ENCODE measurements around the gene AKR1C1. TPM values are rescaled to one million over a fixed set of nuclear protein-coding genes. Genes with fewer than 3 reads are reported as not detected.
"Not testable (repeated sequence)": the region's sequence is repeated elsewhere in the genome, so short reads cannot be mapped to it uniquely, and the experiment has no call there.

The AKR1C1 gene
- total RNA-seq, 4 donors from 2014 or later, result 6.3 to 60.9 (median 21.5) TPM

GRCh38 chr10:4984971-4985594 lies 21.9 kb downstream of the AKR1C1 start:
- no peaks in the 10 kb centered on the region for H3K36me3 ChIP-seq
- no peak overlapping the region for H3K4me3 ChIP-seq
- DNase-seq, result no peak
- H3K9me3 ChIP-seq, result no peaks in the 10 kb centered on the region
- H3K4me1 ChIP-seq, result no peaks in the 10 kb centered on the region
- TF ChIP-seq CTCF (IDR thresholded peaks at IDR 0.05) (no peak), POLR2A (IDR thresholded peaks at IDR 0.05) (no peak)
- intact Hi-C loops (cut with DNase I; ENCODE audit: low total_unique reads), result no loop called here
- H3K27me3 ChIP-seq, result no peaks in the 10 kb centered on the region
- no peak overlapping the region for H3K27ac ChIP-seq

GRCh38 chr10:4988000-4988641 lies 24.9 kb downstream of the AKR1C1 start:
- H3K36me3 ChIP-seq; H3K4me3 ChIP-seq; H3K27me3 ChIP-seq; intact Hi-C loops (cut with DNase I; ENCODE audit: low total_unique reads); DNase-seq; H3K4me1 ChIP-seq; H3K9me3 ChIP-seq; H3K27ac ChIP-seq: not testable (repeated sequence)

GRCh38 chr10:4990217-4990616 lies 27.0 kb downstream of the AKR1C1 start:
- Histone ChIP-seq H3K27me3 (no peaks in the 10 kb centered on the region), H3K36me3 (no peaks in the 10 kb centered on the region), H3K9me3 (no peaks in the 10 kb centered on the region), H3K4me3 (no peak overlapping the region), H3K4me1 (no peaks in the 10 kb centered on the region), H3K27ac (no peak overlapping the region)
- intact Hi-C loops (cut with DNase I; ENCODE audit: low total_unique reads), result no loop called here
- no peak for DNase-seq
- TF ChIP-seq CTCF (IDR thresholded peaks at IDR 0.05), result no peak
- TF ChIP-seq POLR2A (IDR thresholded peaks at IDR 0.05), result no peak

GRCh38 chr10:4991463-4991862 lies 28.2 kb downstream of the AKR1C1 start:
- H3K27ac ChIP-seq; H3K36me3 ChIP-seq; H3K9me3 ChIP-seq; H3K4me1 ChIP-seq; DNase-seq; intact Hi-C loops (cut with DNase I; ENCODE audit: low total_unique reads); H3K4me3 ChIP-seq; H3K27me3 ChIP-seq: not testable (repeated sequence)

GRCh38 chr10:4992564-4992963 lies 29.3 kb downstream of the AKR1C1 start:
- H3K27ac ChIP-seq; DNase-seq; H3K9me3 ChIP-seq; H3K4me3 ChIP-seq; H3K4me1 ChIP-seq; H3K27me3 ChIP-seq; H3K36me3 ChIP-seq; intact Hi-C loops (cut with DNase I; ENCODE audit: low total_unique reads): not testable (repeated sequence)

- intact Hi-C loops (cut with DNase I; ENCODE audit: low total_unique reads); DNase-seq; H3K4me1 ChIP-seq; H3K27ac ChIP-seq; H3K27me3 ChIP-seq; H3K9me3 ChIP-seq; H3K36me3 ChIP-seq; H3K4me3 ChIP-seq: not testable (repeated sequence)
These were observed 31.0 kb downstream of the AKR1C1 start for GRCh38 chr10:4994260-4994659.

GRCh38 chr10:4998671-4999070 lies 35.5 kb downstream of the AKR1C1 start:
- no peaks in the 10 kb centered on the region for H3K4me1 ChIP-seq

More at GRCh38 chr10:4998671-4999070, 35.5 kb downstream of the AKR1C1 start:
- no peak overlapping the region for H3K4me3 ChIP-seq
- no peaks in the 10 kb centered on the region for H3K27me3 ChIP-seq
- no peaks in the 10 kb centered on the region for H3K9me3 ChIP-seq
- DNase-seq, result no peak
- TF ChIP-seq POLR2A (IDR thresholded peaks at IDR 0.05), result no peak
- no peak for TF ChIP-seq CTCF (IDR thresholded peaks at IDR 0.05)
- no peak overlapping the region for H3K27ac ChIP-seq
- intact Hi-C loops (cut with DNase I; ENCODE audit: low total_unique reads), result no loop called here
- no peaks in the 10 kb centered on the region for H3K36me3 ChIP-seq
